GM23338 (cell line): ENCODE data around the gene NME1. TPM values are rescaled to one million over a fixed set of nuclear protein-coding genes. Genes with fewer than 3 reads are reported as not detected.

Experiments used
- ATAC-seq: fragments of 200-7000 bp; cut with Tn5 transposase; 3 replicates; pipeline ENCODE4 v1.9.1; 2020
- DNase-seq: peaks from one replicate; pipeline ENCODE4 v3.0.0-alpha.2; 2015; ENCODE audit warnings: low spot score
- H2AFZ ChIP-seq: fragments of 200-600 bp; sonication (generic); 2 replicates; pipeline ENCODE4 v1.8.0; 2016; ENCODE audit warnings: antibody characterized with exemption, mild to moderate bottlenecking, moderate library complexity
- H3F3A ChIP-seq: fragments of 200-600 bp; sonication (generic); replicated peaks from 2 replicates; pipeline ENCODE4 v1.8.0; 2017; ENCODE audit warnings: antibody characterized with exemption, mixed run types, low read depth
- H3K27ac ChIP-seq: fragments of 200-600 bp; sonication (generic); 2 replicates; pipeline ENCODE4 v1.6.1; 2016; ENCODE audit warnings: low read depth
- H3K27me3 ChIP-seq: fragments of 200-600 bp; sonication (generic); 2 replicates; pipeline ENCODE4 v1.8.0; 2016; ENCODE audit warnings: mild to moderate bottlenecking, mixed run types, moderate library complexity; ENCODE audit not compliant: insufficient read depth
- H3K36me3 ChIP-seq: fragments of 200-600 bp; sonication (generic); 2 replicates; pipeline ENCODE4 v1.8.0; 2016; ENCODE audit warnings: mild to moderate bottlenecking; ENCODE audit not compliant: insufficient read depth
- H3K4me1 ChIP-seq: fragments of 200-600 bp; sonication (generic); 2 replicates; pipeline ENCODE4 v1.8.0; 2016; ENCODE audit warnings: mild to moderate bottlenecking, moderate library complexity; ENCODE audit not compliant: insufficient read depth
- H3K4me2 ChIP-seq: fragments of 200-600 bp; sonication (generic); 2 replicates; pipeline ENCODE4 v1.7.1; 2017; ENCODE audit warnings: mixed run types
- H3K4me3 ChIP-seq: fragments of 200-600 bp; sonication (generic); 2 replicates; pipeline ENCODE4 v1.6.1; 2016; ENCODE audit warnings: mixed run types
- H3K79me2 ChIP-seq: fragments of 200-600 bp; sonication (generic); replicated peaks from 2 replicates; pipeline ENCODE4 v1.8.0; 2017; ENCODE audit warnings: mild to moderate bottlenecking; ENCODE audit not compliant: insufficient read depth
- H3K9me2 ChIP-seq: fragments of 200-600 bp; sonication (generic); 2 replicates; pipeline ENCODE4 v1.8.0; 2017; ENCODE audit not compliant: insufficient read depth
- H4K20me1 ChIP-seq: fragments of 200-600 bp; sonication (generic); replicated peaks from 2 replicates; pipeline ENCODE4 v1.8.0; 2017; ENCODE audit warnings: mild to moderate bottlenecking; ENCODE audit not compliant: insufficient read depth
- H3K27ac Mint-ChIP-seq: 2 replicates; pipeline ENCODE4 v1.8.0; 2020; ENCODE audit warnings: inconsistent platforms, mild to moderate bottlenecking, moderate library complexity, mixed read lengths
- H3K27me3 Mint-ChIP-seq: 3 replicates; pipeline ENCODE4 v1.8.0; 2022; ENCODE audit warnings: low read depth, mild to moderate bottlenecking, moderate library complexity, mixed read lengths, inconsistent platforms; ENCODE audit not compliant: insufficient read depth, poor library complexity
- H3K36me3 Mint-ChIP-seq: 3 replicates; pipeline ENCODE4 v1.8.0; 2021; ENCODE audit warnings: low read depth, mild to moderate bottlenecking, inconsistent platforms, moderate library complexity, mixed read lengths
- H3K4me1 Mint-ChIP-seq: 3 replicates; pipeline ENCODE4 v1.8.0; 2020; ENCODE audit warnings: mild to moderate bottlenecking, inconsistent platforms, mixed read lengths
- H3K4me3 Mint-ChIP-seq: 3 replicates; pipeline ENCODE4 v1.8.0; 2021; ENCODE audit warnings: moderate library complexity, mild to moderate bottlenecking, inconsistent platforms, mixed read lengths
- H3K9me3 Mint-ChIP-seq: 3 replicates; pipeline ENCODE4 v1.8.0; 2020; ENCODE audit warnings: moderate library complexity, mild to moderate bottlenecking, inconsistent platforms, mixed read lengths
- CREB1 ChIP-seq: fragments of 250-450 bp; sonication (Bioruptor Pico); IDR thresholded peaks from 2 replicates; pipeline ENCODE4 v1.5.0; 2020; ENCODE audit warnings: low read depth, mild to moderate bottlenecking, moderate library complexity
- CTCF ChIP-seq, 2 experiments: fragments of 200-600 bp in 1 of 2; sonication (generic) in 1 of 2; conservative IDR thresholded peaks; 2 replicates each; pipeline versions ENCODE4 v1.5.1 to v1.6.1; 2016 to 2017; ENCODE audit warnings: antibody characterized with exemption in 2 of 2, low read depth in 2 of 2, mild to moderate bottlenecking in 2 of 2, moderate library complexity in 1 of 2
- ETS1 ChIP-seq: IDR thresholded peaks from 2 replicates; pipeline ENCODE4 v1.6.1; 2016; ENCODE audit warnings: antibody characterized with exemption
- EZH2 ChIP-seq: fragments of 200-600 bp; sonication (generic); IDR thresholded peaks from one replicate; pipeline ENCODE4 v1.8.0; 2017; ENCODE audit warnings: antibody characterized with exemption, mild to moderate bottlenecking, low read depth; ENCODE audit not compliant: unreplicated experiment
- EZH2phosphoT487 ChIP-seq: fragments of 200-600 bp; sonication (generic); IDR thresholded peaks from one replicate; pipeline ENCODE4 v1.8.1; 2018; ENCODE audit warnings: antibody characterized with exemption; ENCODE audit not compliant: unreplicated experiment
- JUNB ChIP-seq: IDR thresholded peaks from one replicate; pipeline ENCODE4 v1.6.1; 2016; ENCODE audit warnings: antibody characterized with exemption; ENCODE audit not compliant: unreplicated experiment
- NANOG ChIP-seq: IDR thresholded peaks from 2 replicates; pipeline ENCODE4 v1.6.1; 2016; ENCODE audit warnings: antibody characterized with exemption, borderline replicate concordance
- POLR2AphosphoS5 ChIP-seq: IDR thresholded peaks from 2 replicates; pipeline ENCODE4 v1.6.1; 2016; ENCODE audit warnings: antibody characterized with exemption, low read depth
- STAT1 ChIP-seq: IDR thresholded peaks from one replicate; pipeline ENCODE4 v1.6.1; 2016; ENCODE audit warnings: antibody characterized with exemption; ENCODE audit not compliant: unreplicated experiment
- ZNF114 ChIP-seq: fragments of 250-450 bp; sonication (Bioruptor Pico); IDR thresholded peaks from 2 replicates; pipeline ENCODE4 v1.5.0; 2020; ENCODE audit warnings: mild to moderate bottlenecking, moderate library complexity
- ZNF331 ChIP-seq: fragments of 250-450 bp; sonication (Bioruptor Pico); IDR thresholded peaks from 2 replicates; pipeline ENCODE4 v1.5.0; 2020; ENCODE audit warnings: low read depth, mild to moderate bottlenecking, moderate library complexity
- polyA plus RNA-seq: library from polyadenylated mRNA; unstranded; fragments of >200 nt; fragmentation: Nextera tagmentation; extraction: Ambion mirVana; gene quantifications from 2 replicates; pipeline ENCODE4 v1.2.1, GENCODE V29; 2016
- total RNA-seq: library from RNA; depleted of rRNA; stranded (reverse); fragments of >200 nt; shearing (Covaris generic); gene quantifications from 2 replicates; pipeline ENCODE4 v1.2.3, GENCODE V29; 2014
- TF ChIP-seq, protein P1 (sequence below): fragments of 250-450 bp; sonication (Bioruptor Pico); IDR thresholded peaks from 2 replicates; pipeline ENCODE4 v1.5.0; 2020; ENCODE audit warnings: mild to moderate bottlenecking, moderate library complexity

Gene NME1
- total and polyA plus RNA-seq, 2 experiments from 2014 or later, result 159 to 534 TPM

GRCh38 chr17:51200846-51201245, 47.5 kb downstream of the NME1 start:
- H3K27ac Mint-ChIP-seq, result no peak overlapping the region
- Histone ChIP-seq H3K4me2 (no peak overlapping the region), H3K36me3 (peaks cover 64% of the 10 kb centered on the region), H3K9me2 (no peaks in the 10 kb centered on the region), H2AFZ (no peak overlapping the region), H4K20me1 (peaks cover 6% of the 10 kb centered on the region), H3K4me1 (no peaks in the 10 kb centered on the region), H3K27me3 (no peaks in the 10 kb centered on the region), H3K4me3 (no peak overlapping the region), H3K27ac (no peak overlapping the region), H3F3A (no peaks in the 10 kb centered on the region), H3K79me2 (no peaks in the 10 kb centered on the region)
- no peak for TF ChIP-seq CREB1 (CRISPR knock-in tag)
- no peak for TF ChIP-seq JUNB
- TF ChIP-seq ETS1, result no peak
- peaks cover 9% of the 10 kb centered on the region for H3K27me3 Mint-ChIP-seq
- H3K4me1 Mint-ChIP-seq, result no peaks in the 10 kb centered on the region
- ATAC-seq (no peak), DNase-seq (no peak)
- peaks cover 69% of the 10 kb centered on the region for H3K36me3 Mint-ChIP-seq
- H3K4me3 Mint-ChIP-seq, result no peak overlapping the region
- no peaks in the 10 kb centered on the region for H3K9me3 Mint-ChIP-seq

GRCh38 chr17:51203838-51204237, 50.5 kb downstream of the NME1 start:
- Histone ChIP-seq H3K79me2 (no peaks in the 10 kb centered on the region), H3K27me3 (no peaks in the 10 kb centered on the region), H3F3A (no peaks in the 10 kb centered on the region), H3K27ac (no peak overlapping the region), H3K4me3 (no peak overlapping the region), H3K4me2 (no peak overlapping the region), H3K4me1 (no peaks in the 10 kb centered on the region), H4K20me1 (no peaks in the 10 kb centered on the region; the same call in 1 of the 2 replicates), H3K36me3 (peaks cover 64% of the 10 kb centered on the region), H3K9me2 (no peaks in the 10 kb centered on the region), H2AFZ (no peak overlapping the region)
- Mint-ChIP-seq H3K27me3 (peaks cover 4% of the 10 kb centered on the region), H3K27ac (no peak overlapping the region), H3K4me1 (no peaks in the 10 kb centered on the region), H3K9me3 (no peaks in the 10 kb centered on the region), H3K36me3 (peaks cover 68% of the 10 kb centered on the region; the same call in 2 of the 3 replicates), H3K4me3 (no peak overlapping the region)
- ATAC-seq, result no peak
- no peak for DNase-seq
- TF ChIP-seq EZH2 (no peak), JUNB (no peak), ZNF331 (CRISPR knock-in tag) (no peak), EZH2phosphoT487 (no peak), CREB1 (CRISPR knock-in tag) (no peak), NANOG (no peak), CTCF (conservative IDR thresholded peaks at IDR 0.05; ENCODE audit: low read depth in 2 of 2) (no peak), ETS1 (no peak), STAT1 (no peak), ZNF114 (no peak), POLR2AphosphoS5 (no peak)
- TF ChIP-seq, protein P1, sequence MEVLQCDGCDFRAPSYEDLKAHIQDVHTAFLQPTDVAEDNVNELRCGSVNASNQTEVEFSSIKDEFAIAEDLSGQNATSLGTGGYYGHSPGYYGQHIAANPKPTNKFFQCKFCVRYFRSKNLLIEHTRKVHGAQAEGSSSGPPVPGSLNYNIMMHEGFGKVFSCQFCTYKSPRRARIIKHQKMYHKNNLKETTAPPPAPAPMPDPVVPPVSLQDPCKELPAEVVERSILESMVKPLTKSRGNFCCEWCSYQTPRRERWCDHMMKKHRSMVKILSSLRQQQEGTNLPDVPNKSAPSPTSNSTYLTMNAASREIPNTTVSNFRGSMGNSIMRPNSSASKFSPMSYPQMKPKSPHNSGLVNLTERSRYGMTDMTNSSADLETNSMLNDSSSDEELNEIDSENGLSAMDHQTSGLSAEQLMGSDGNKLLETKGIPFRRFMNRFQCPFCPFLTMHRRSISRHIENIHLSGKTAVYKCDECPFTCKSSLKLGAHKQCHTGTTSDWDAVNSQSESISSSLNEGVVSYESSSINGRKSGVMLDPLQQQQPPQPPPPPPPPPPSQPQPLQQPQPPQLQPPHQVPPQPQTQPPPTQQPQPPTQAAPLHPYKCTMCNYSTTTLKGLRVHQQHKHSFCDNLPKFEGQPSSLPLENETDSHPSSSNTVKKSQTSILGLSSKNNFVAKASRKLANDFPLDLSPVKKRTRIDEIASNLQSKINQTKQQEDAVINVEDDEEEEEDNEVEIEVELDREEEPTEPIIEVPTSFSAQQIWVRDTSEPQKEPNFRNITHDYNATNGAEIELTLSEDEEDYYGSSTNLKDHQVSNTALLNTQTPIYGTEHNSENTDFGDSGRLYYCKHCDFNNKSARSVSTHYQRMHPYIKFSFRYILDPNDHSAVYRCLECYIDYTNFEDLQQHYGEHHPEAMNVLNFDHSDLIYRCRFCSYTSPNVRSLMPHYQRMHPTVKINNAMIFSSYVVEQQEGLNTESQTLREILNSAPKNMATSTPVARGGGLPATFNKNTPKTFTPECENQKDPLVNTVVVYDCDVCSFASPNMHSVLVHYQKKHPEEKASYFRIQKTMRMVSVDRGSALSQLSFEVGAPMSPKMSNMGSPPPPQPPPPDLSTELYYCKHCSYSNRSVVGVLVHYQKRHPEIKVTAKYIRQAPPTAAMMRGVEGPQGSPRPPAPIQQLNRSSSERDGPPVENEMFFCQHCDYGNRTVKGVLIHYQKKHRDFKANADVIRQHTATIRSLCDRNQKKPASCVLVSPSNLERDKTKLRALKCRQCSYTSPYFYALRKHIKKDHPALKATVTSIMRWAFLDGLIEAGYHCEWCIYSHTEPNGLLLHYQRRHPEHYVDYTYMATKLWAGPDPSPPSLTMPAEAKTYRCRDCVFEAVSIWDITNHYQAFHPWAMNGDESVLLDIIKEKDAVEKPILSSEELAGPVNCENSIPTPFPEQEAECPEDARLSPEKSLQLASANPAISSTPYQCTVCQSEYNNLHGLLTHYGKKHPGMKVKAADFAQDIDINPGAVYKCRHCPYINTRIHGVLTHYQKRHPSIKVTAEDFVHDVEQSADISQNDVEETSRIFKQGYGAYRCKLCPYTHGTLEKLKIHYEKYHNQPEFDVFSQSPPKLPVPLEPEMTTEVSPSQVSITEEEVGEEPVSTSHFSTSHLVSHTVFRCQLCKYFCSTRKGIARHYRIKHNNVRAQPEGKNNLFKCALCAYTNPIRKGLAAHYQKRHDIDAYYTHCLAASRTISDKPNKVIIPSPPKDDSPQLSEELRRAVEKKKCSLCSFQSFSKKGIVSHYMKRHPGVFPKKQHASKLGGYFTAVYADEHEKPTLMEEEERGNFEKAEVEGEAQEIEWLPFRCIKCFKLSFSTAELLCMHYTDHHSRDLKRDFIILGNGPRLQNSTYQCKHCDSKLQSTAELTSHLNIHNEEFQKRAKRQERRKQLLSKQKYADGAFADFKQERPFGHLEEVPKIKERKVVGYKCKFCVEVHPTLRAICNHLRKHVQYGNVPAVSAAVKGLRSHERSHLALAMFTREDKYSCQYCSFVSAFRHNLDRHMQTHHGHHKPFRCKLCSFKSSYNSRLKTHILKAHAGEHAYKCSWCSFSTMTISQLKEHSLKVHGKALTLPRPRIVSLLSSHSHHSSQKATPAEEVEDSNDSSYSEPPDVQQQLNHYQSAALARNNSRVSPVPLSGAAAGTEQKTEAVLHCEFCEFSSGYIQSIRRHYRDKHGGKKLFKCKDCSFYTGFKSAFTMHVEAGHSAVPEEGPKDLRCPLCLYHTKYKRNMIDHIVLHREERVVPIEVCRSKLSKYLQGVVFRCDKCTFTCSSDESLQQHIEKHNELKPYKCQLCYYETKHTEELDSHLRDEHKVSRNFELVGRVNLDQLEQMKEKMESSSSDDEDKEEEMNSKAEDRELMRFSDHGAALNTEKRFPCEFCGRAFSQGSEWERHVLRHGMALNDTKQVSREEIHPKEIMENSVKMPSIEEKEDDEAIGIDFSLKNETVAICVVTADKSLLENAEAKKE (CRISPR knock-in tag), result no peak
